Keratinocyte (primary cell): ENCODE measurements around the gene HAP1. TPM values are rescaled to one million over a fixed set of nuclear protein-coding genes. Genes with fewer than 3 reads are reported as not detected.

Source experiments
- DNase-seq: peaks from one replicate; pipeline ENCODE4 v3.0.0-alpha.2; 2011; ENCODE audit warnings: low read depth, missing footprints, low spot score
- FAIRE-seq: peaks from 2 replicates; lab custom pipeline; 2011; peaks lifted over from hg19 to GRCh38; lab: Jason Lieb, UNC
- H2AFZ ChIP-seq: 2 replicates; pipeline ENCODE4 v1.6.0; 2012; ENCODE audit warnings: low read length, control low read depth, inconsistent platforms; ENCODE audit not compliant: control insufficient read depth
- H3K27ac ChIP-seq: 2 replicates; pipeline ENCODE4 v1.5.1; 2011; ENCODE audit warnings: low read length; ENCODE audit not compliant: control insufficient read depth, insufficient read depth
- H3K27me3 ChIP-seq: 3 replicates; pipeline ENCODE4 v1.6.0; 2011; ENCODE audit warnings: low read length; ENCODE audit not compliant: control insufficient read depth, insufficient read depth; ENCODE audit errors: extremely low read depth
- H3K36me3 ChIP-seq, 2 experiments: 2 replicates in 1 of 2; 3 replicates in 1 of 2; pipeline ENCODE4 v1.5.1; 2011; ENCODE audit warnings: low read length in 2 of 2, mild to moderate bottlenecking in 1 of 2; ENCODE audit not compliant: control insufficient read depth in 2 of 2, insufficient read depth in 2 of 2; ENCODE audit errors: extremely low read depth in 1 of 2
- H3K4me1 ChIP-seq: 3 replicates; pipeline ENCODE4 v1.5.1; 2011; ENCODE audit warnings: low read length; ENCODE audit not compliant: control insufficient read depth, insufficient read depth; ENCODE audit errors: extremely low read depth
- H3K4me2 ChIP-seq: 3 replicates; pipeline ENCODE4 v1.6.0; 2011; ENCODE audit warnings: low read depth, low read length; ENCODE audit not compliant: control insufficient read depth, insufficient read depth; ENCODE audit errors: extremely low read depth
- H3K4me3 ChIP-seq, 3 experiments: fragments of 200-600 bp in 1 of 3; sonication (generic) in 1 of 3; 2 replicates in 2 of 3; 3 replicates in 1 of 3; pipeline ENCODE4 v1.5.1; 2011 to 2016; ENCODE audit warnings: low read length in 3 of 3, mild to moderate bottlenecking in 3 of 3, control low read depth in 2 of 3, inconsistent platforms in 1 of 3, low read depth in 1 of 3, mixed read lengths in 1 of 3, mixed run types in 1 of 3, moderate library complexity in 1 of 3; ENCODE audit not compliant: control insufficient read depth in 2 of 3, insufficient read depth in 2 of 3; ENCODE audit errors: extremely low read depth in 1 of 3
- H3K79me2 ChIP-seq: 2 replicates; pipeline ENCODE4 v1.6.0; 2012; ENCODE audit warnings: low read length; ENCODE audit not compliant: control insufficient read depth, insufficient read depth
- H3K9ac ChIP-seq: 3 replicates; pipeline ENCODE4 v1.6.0; 2011; ENCODE audit warnings: low read length; ENCODE audit not compliant: control insufficient read depth, insufficient read depth; ENCODE audit errors: extremely low read depth
- H3K9me1 ChIP-seq: 3 replicates; pipeline ENCODE4 v1.6.0; 2011; ENCODE audit warnings: low read length; ENCODE audit not compliant: control insufficient read depth, insufficient read depth; ENCODE audit errors: extremely low read depth
- H3K9me3 ChIP-seq: 2 replicates; pipeline ENCODE4 v1.5.1; 2012; ENCODE audit warnings: low read depth, low read length; ENCODE audit not compliant: control insufficient read depth
- H4K20me1 ChIP-seq: 3 replicates; pipeline ENCODE4 v1.6.0; 2011; ENCODE audit warnings: low read length; ENCODE audit not compliant: control insufficient read depth, insufficient read depth; ENCODE audit errors: extremely low read depth
- CTCF ChIP-seq, 3 experiments: IDR thresholded peaks in 1 of 3; conservative IDR thresholded peaks in 1 of 3; optimal IDR thresholded peaks in 1 of 3; 2 replicates in 2 of 3; 3 replicates in 1 of 3; pipeline versions ENCODE3 to v1.5.1; 2011; ENCODE audit warnings: low read length in 3 of 3, mild to moderate bottlenecking in 3 of 3, moderate library complexity in 2 of 3, control low read depth in 1 of 3, inconsistent platforms in 1 of 3; ENCODE audit not compliant: insufficient read depth in 2 of 3; ENCODE audit errors: extremely low read depth in 1 of 3
- EZH2 ChIP-seq: IDR thresholded peaks from one replicate; pipeline ENCODE4 v1.6.1; 2012; ENCODE audit warnings: inconsistent platforms, mild to moderate bottlenecking, low read length, moderate library complexity
- dilution Hi-C: fragments of 300-500 bp; cut with MboI; formaldehyde crosslinking; loops from one replicate; pipeline ENCODE4 v1.7.0; 2020; ENCODE audit warnings: low sequenced_read_pairs; ENCODE audit not compliant: extremely low pct_ligation_motif_present
- polyA plus RNA-seq, 5 experiments: library from polyadenylated mRNA; depleted of rRNA in 3 of 5; stranded (reverse) in 3 of 5; stranded (forward) in 1 of 5; unstranded in 1 of 5; fragments of >200 nt; gene quantifications; 1 replicate in 1 of 5; 2 replicates in 3 of 5; 3 replicates in 1 of 5; pipeline versions ENCODE4 v1.2.1 to v1.2.3, GENCODE V29; 2011 to 2012; ENCODE audit warnings: missing spikeins in 2 of 5, low read depth in 1 of 5, low replicate concordance in 1 of 5

Gene HAP1
- polyA plus RNA-seq, 1 donor (not counting 4 experiments of a cell fraction or from before 2014, with no cell fraction given), result 1.6 TPM

- H2AFZ ChIP-seq, result peak overlapping the region; percentile 79
- no peaks in the 10 kb centered on the region for H3K79me2 ChIP-seq
- peak overlapping the region; percentile 86 for H3K9ac ChIP-seq
- peaks cover 6% of the 10 kb centered on the region for H3K9me1 ChIP-seq
- TF ChIP-seq CTCF (optimal IDR thresholded peaks at IDR 0.05 in 1 of 3, IDR thresholded peaks at IDR 0.05 in 1 of 3, conservative IDR thresholded peaks at IDR 0.05 in 1 of 3; ENCODE audit: extremely low read depth in 1 of 3, insufficient read depth in 2 of 3, low read length in 3 of 3) (peak; percentile 97 to 99 (median 99)), EZH2 (no peak)
- H3K9me3 ChIP-seq, result no peaks in the 10 kb centered on the region
- no peak for DNase-seq
- no peaks in the 10 kb centered on the region for H3K36me3 ChIP-seq
- H3K27me3 ChIP-seq, result peaks cover 27% of the 10 kb centered on the region
- H3K27ac ChIP-seq, result peak overlapping the region; percentile 77
- H4K20me1 ChIP-seq, result no peaks in the 10 kb centered on the region
- no peak overlapping the region for H3K4me3 ChIP-seq
- H3K4me1 ChIP-seq, result peaks cover 52% of the 10 kb centered on the region
- peak overlapping the region; percentile 10 for H3K4me2 ChIP-seq
- FAIRE-seq, result peak; percentile 74
- dilution Hi-C loops, result no loop called here
These were observed 3.8 kb upstream of the HAP1 start for GRCh38 chr17:41738077-41738800.

GRCh38 chr17:41737680-41738023 is 3.2 kb upstream of the HAP1 start:
- FAIRE-seq (no peak), DNase-seq (no peak)
- H3K9ac ChIP-seq, result no peak overlapping the region
- H3K27ac ChIP-seq, result no peak overlapping the region
- peak overlapping the region; percentile 10 for H3K4me2 ChIP-seq
- H4K20me1 ChIP-seq, result no peaks in the 10 kb centered on the region
- TF ChIP-seq CTCF (optimal IDR thresholded peaks at IDR 0.05 in 1 of 3, IDR thresholded peaks at IDR 0.05 in 1 of 3, conservative IDR thresholded peaks at IDR 0.05 in 1 of 3; ENCODE audit: extremely low read depth in 1 of 3, insufficient read depth in 2 of 3, low read length in 3 of 3) (no peak), EZH2 (no peak)
- no peaks in the 10 kb centered on the region for H3K9me3 ChIP-seq
- H3K79me2 ChIP-seq, result no peaks in the 10 kb centered on the region
- no peak overlapping the region for H2AFZ ChIP-seq
- peaks cover 52% of the 10 kb centered on the region for H3K4me1 ChIP-seq
- H3K27me3 ChIP-seq, result peaks cover 33% of the 10 kb centered on the region
- dilution Hi-C loops, result no loop called here
- no peaks in the 10 kb centered on the region for H3K36me3 ChIP-seq
- peaks cover 6% of the 10 kb centered on the region for H3K9me1 ChIP-seq
- H3K4me3 ChIP-seq, result no peak overlapping the region
